Astrocyte (in vitro differentiated cells and primary cell): ENCODE results near the gene TMEM138. TPM values are rescaled to one million over a fixed set of nuclear protein-coding genes. Genes with fewer than 3 reads are reported as not detected.

Experiments used
- DNase-seq: peaks from one replicate; pipeline ENCODE4 v3.0.0-alpha.2; 2010; ENCODE audit warnings: low read depth
- FAIRE-seq: peaks from 2 replicates; lab custom pipeline; 2011; peaks lifted over from hg19 to GRCh38; lab: Jason Lieb, UNC
- H2AFZ ChIP-seq: 2 replicates; pipeline ENCODE4 v1.6.0; 2012; ENCODE audit warnings: low read depth, low read length, inconsistent platforms
- H3K27ac ChIP-seq: 2 replicates; pipeline ENCODE4 v1.5.1; 2011; ENCODE audit warnings: low read depth, low read length, inconsistent platforms
- H3K27me3 ChIP-seq: 2 replicates; pipeline ENCODE4 v1.6.0; 2011; ENCODE audit warnings: low read length, inconsistent platforms; ENCODE audit not compliant: insufficient read depth
- H3K36me3 ChIP-seq: 2 replicates; pipeline ENCODE4 v1.5.1; 2011; ENCODE audit warnings: low read length, inconsistent platforms; ENCODE audit not compliant: insufficient read depth
- H3K4me1 ChIP-seq: 2 replicates; pipeline ENCODE4 v1.5.1; 2011; ENCODE audit warnings: low read length, inconsistent platforms; ENCODE audit not compliant: insufficient read depth
- H3K4me2 ChIP-seq: 2 replicates; pipeline ENCODE4 v1.6.0; 2012; ENCODE audit warnings: low read length, inconsistent platforms
- H3K4me3 ChIP-seq: 2 replicates; pipeline ENCODE4 v1.5.1; 2011; ENCODE audit warnings: low read depth, mild to moderate bottlenecking, low read length, inconsistent platforms; ENCODE audit not compliant: insufficient read depth
- H3K79me2 ChIP-seq: 2 replicates; pipeline ENCODE4 v1.6.0; 2012; ENCODE audit warnings: mild to moderate bottlenecking, low read length, inconsistent platforms; ENCODE audit not compliant: insufficient read depth
- H3K9ac ChIP-seq: 2 replicates; pipeline ENCODE4 v1.6.0; 2012; ENCODE audit warnings: mild to moderate bottlenecking, low read length, inconsistent platforms
- H3K9me3 ChIP-seq: 2 replicates; pipeline ENCODE4 v1.5.1; 2012; ENCODE audit warnings: low read depth, mild to moderate bottlenecking, low read length, inconsistent platforms; ENCODE audit not compliant: insufficient read depth
- H4K20me1 ChIP-seq: 2 replicates; pipeline ENCODE4 v1.6.0; 2012; ENCODE audit warnings: low read length, inconsistent platforms; ENCODE audit not compliant: insufficient read depth
- H3K27ac Mint-ChIP-seq: one replicate; pipeline ENCODE4 v1.8.0; 2021; ENCODE audit warnings: mild to moderate bottlenecking, mixed read lengths; ENCODE audit not compliant: unreplicated experiment
- H3K27me3 Mint-ChIP-seq: one replicate; pipeline ENCODE4 v1.8.0; 2021; ENCODE audit warnings: low read depth, mixed read lengths; ENCODE audit not compliant: unreplicated experiment
- H3K36me3 Mint-ChIP-seq: one replicate; pipeline ENCODE4 v1.8.0; 2021; ENCODE audit warnings: low read depth, mixed read lengths; ENCODE audit not compliant: unreplicated experiment
- H3K4me1 Mint-ChIP-seq: one replicate; pipeline ENCODE4 v1.8.0; 2021; ENCODE audit warnings: low read depth, mixed read lengths; ENCODE audit not compliant: unreplicated experiment
- H3K4me3 Mint-ChIP-seq: one replicate; pipeline ENCODE4 v1.8.0; 2021; ENCODE audit warnings: mild to moderate bottlenecking, moderate library complexity, mixed read lengths; ENCODE audit not compliant: unreplicated experiment
- H3K9me3 Mint-ChIP-seq: one replicate; pipeline ENCODE4 v1.8.0; 2021; ENCODE audit warnings: mild to moderate bottlenecking, mixed read lengths; ENCODE audit not compliant: unreplicated experiment
- CTCF ChIP-seq: IDR thresholded peaks from 2 replicates; pipeline ENCODE4 v1.5.1; 2011; ENCODE audit warnings: low read depth, mild to moderate bottlenecking, inconsistent platforms, low read length, moderate library complexity; ENCODE audit not compliant: insufficient read depth
- EZH2 ChIP-seq: IDR thresholded peaks from 2 replicates; pipeline ENCODE4 v1.6.1; 2012; ENCODE audit warnings: mild to moderate bottlenecking, low read length, inconsistent platforms; ENCODE audit not compliant: insufficient read depth
- total RNA-seq: library from RNA; stranded (reverse); gene quantifications from 2 replicates; pipeline ENCODE4 v1.2.1, GENCODE V29; 2021

The TMEM138 gene
- total RNA-seq, 1 donor from 2014 or later = 36.8 TPM

DNA sequence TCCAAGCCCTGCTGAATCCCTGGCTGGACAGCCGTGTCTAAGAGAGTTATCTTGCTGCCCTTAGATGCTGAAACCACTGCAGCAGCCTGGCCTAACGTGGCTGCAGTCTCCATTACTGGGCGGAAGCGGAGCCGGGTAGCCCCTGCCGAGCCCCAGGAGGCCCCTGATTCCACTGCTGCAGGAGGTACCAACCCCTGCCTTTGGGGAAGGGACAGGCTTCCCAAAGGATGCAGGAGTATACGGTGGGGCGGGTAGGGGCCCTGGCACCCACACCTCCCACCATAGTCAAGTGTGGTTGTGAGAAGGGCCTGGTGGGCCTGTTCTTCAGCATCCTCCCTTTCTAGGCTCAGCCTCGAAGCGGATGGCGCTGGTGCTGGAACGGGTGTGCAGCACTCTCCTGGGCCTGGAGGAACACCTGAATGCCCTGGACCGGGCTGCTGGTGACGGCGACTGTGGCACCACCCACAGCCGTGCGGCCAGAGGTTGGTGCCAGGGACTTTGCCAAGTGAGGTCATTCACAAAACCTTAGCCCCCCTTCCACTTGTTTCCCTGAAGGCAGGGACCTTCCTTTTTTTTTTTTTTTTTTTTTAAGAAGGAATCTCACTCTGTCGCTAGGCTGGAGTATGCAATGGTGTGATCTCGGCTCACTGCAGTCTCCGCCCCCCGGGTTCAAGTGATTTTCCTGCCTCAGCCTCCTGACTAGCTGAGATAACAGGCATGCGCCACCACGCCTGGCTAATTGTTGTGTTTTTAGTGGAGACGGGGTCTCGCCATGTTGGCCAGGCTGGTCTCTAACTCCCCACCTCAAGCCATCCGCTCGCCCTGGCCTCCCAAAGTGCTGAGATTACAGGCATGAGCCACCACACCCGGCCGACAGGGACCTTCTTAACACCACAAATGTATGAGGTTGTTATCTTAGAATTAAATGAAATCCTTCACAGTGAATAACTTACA, 18.1 kb upstream of the TMEM138 start:
- no peak overlapping the region for H3K4me2 ChIP-seq
- no peaks in the 10 kb centered on the region for H3K9me3 ChIP-seq
- DNase-seq (no peak), FAIRE-seq (no peak)
- no peak for TF ChIP-seq CTCF
- no peak for TF ChIP-seq EZH2
- no peak overlapping the region for H3K9ac ChIP-seq
- H3K79me2 ChIP-seq = no peaks in the 10 kb centered on the region
- H3K4me1 Mint-ChIP-seq = peaks cover 7% of the 10 kb centered on the region
- H3K9me3 Mint-ChIP-seq = no peaks in the 10 kb centered on the region
- H2AFZ ChIP-seq = no peak overlapping the region
- peaks cover 16% of the 10 kb centered on the region for H3K36me3 Mint-ChIP-seq
- H3K27ac Mint-ChIP-seq = no peak overlapping the region
- H3K36me3 ChIP-seq = peaks cover 3% of the 10 kb centered on the region
- no peaks in the 10 kb centered on the region for H4K20me1 ChIP-seq
- H3K27me3 Mint-ChIP-seq = peaks cover 10% of the 10 kb centered on the region
- no peak overlapping the region for H3K27ac ChIP-seq
- no peaks in the 10 kb centered on the region for H3K4me1 ChIP-seq
- no peak overlapping the region for H3K4me3 Mint-ChIP-seq
- no peaks in the 10 kb centered on the region for H3K27me3 ChIP-seq
- H3K4me3 ChIP-seq = no peak overlapping the region

DNA sequence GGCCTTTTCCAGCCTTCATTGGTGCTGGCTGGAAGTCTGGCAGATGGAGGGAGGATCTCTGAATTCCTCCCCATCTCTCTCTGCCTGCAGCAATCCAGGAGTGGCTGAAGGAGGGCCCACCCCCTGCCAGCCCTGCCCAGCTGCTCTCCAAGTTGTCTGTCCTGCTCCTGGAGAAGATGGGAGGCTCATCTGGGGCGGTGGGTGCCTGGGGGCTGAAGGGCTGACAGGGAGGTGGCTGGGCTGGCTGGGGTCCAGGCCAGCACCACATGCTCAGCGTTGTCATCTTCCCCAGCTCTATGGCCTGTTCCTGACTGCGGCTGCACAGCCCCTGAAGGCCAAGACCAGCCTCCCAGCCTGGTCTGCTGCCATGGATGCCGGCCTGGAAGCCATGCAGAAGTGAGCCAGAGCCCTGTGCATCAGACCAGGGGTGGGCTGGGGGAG, 17.0 kb upstream of the TMEM138 start:
- Histone ChIP-seq H3K27me3 (no peaks in the 10 kb centered on the region), H3K27ac (no peak overlapping the region), H3K4me1 (no peaks in the 10 kb centered on the region), H3K4me2 (no peak overlapping the region), H3K79me2 (no peaks in the 10 kb centered on the region), H3K4me3 (no peak overlapping the region), H3K36me3 (peaks cover 3% of the 10 kb centered on the region), H3K9ac (no peak overlapping the region), H2AFZ (no peak overlapping the region), H4K20me1 (no peaks in the 10 kb centered on the region), H3K9me3 (no peaks in the 10 kb centered on the region)
- Mint-ChIP-seq H3K4me1 (peaks cover 7% of the 10 kb centered on the region), H3K9me3 (peaks cover 4% of the 10 kb centered on the region), H3K4me3 (no peak overlapping the region), H3K36me3 (peaks cover 19% of the 10 kb centered on the region), H3K27me3 (peaks cover 10% of the 10 kb centered on the region), H3K27ac (no peak overlapping the region)
- DNase-seq (no peak), FAIRE-seq (no peak)
- TF ChIP-seq EZH2 = no peak
- TF ChIP-seq CTCF = no peak
